Gastroesophageal sphincter (tissue), 4 donors: ENCODE data around the gene TMTC4. TPM values are rescaled to one million over a fixed set of nuclear protein-coding genes. Genes with fewer than 3 reads are reported as not detected.

Source experiments
- ATAC-seq: fragments of 150-250 bp; one replicate; pipeline ENCODE4 v1.9.1; 2016; ENCODE audit warnings: mild to moderate bottlenecking, moderate library complexity
- H3K27ac ChIP-seq, 4 donors: fragments of 200-600 bp; sonication (generic) in 3 of 4; 1 replicate in 3 of 4; 2 replicates in 1 of 4; pipeline ENCODE4 v1.5.1; 2016 to 2019
- H3K27me3 ChIP-seq: fragments of 200-600 bp; sonication (generic); one replicate; pipeline ENCODE4 v1.5.1; 2019
- H3K36me3 ChIP-seq, 2 donors: fragments of 200-600 bp; sonication (generic); one replicate each; pipeline ENCODE4 v1.5.1; 2019; ENCODE audit warnings: control low read depth in 1 of 2
- H3K4me1 ChIP-seq, 3 donors: fragments of 200-600 bp; sonication (generic); 1 replicate in 2 of 3; 2 replicates in 1 of 3; pipeline ENCODE4 v1.5.1; 2016 to 2019; ENCODE audit warnings: control low read depth in 2 of 3
- H3K4me3 ChIP-seq, 2 donors: fragments of 200-600 bp; sonication (generic); one replicate each; pipeline ENCODE4 v1.5.1; 2019; ENCODE audit warnings: mild to moderate bottlenecking in 1 of 2, moderate library complexity in 1 of 2
- H3K9me3 ChIP-seq, 3 donors: fragments of 200-600 bp; sonication (generic); one replicate each; pipeline ENCODE4 v1.5.1; 2017 to 2019; ENCODE audit warnings: control low read depth in 2 of 3
- EP300 ChIP-seq: sonication (generic); formaldehyde crosslinking; IDR thresholded peaks from one replicate; pipeline ENCODE4 v1.6.1; 2017; ENCODE audit warnings: antibody characterized with exemption, mild to moderate bottlenecking
- POLR2A ChIP-seq, 2 donors: fragments of 450-650 bp; IDR thresholded peaks; one replicate each; pipeline ENCODE4 v1.6.1; 2017; ENCODE audit warnings: antibody characterized with exemption in 2 of 2, mild to moderate bottlenecking in 2 of 2, moderate library complexity in 1 of 2
- POLR2AphosphoS5 ChIP-seq: sonication (generic); formaldehyde crosslinking; IDR thresholded peaks from one replicate; pipeline ENCODE4 v1.6.1; 2017; ENCODE audit warnings: antibody characterized with exemption
- WGBS, 2 donors: methylation state at CpG; one replicate each; pipeline ENCODE4 v1.1.5; 2018; ENCODE audit warnings: low coverage in 1 of 2; 5-methylcytosine and 5-hydroxymethylcytosine counted together
- total RNA-seq, 4 donors: library from RNA; depleted of rRNA; stranded (reverse); fragments of >200 nt; gene quantifications; one replicate each; pipeline ENCODE4 v1.1.0, GENCODE V29; 2016
- TF ChIP-seq, protein P1 (sequence below), 4 experiments: fragments of 200-600 bp in 2 of 4; fragments of 450-650 bp in 2 of 4; sonication (generic) in 1 of 4; IDR thresholded peaks; one replicate each; pipeline ENCODE4 v1.5.1; 2017 to 2019; ENCODE audit warnings: antibody characterized with exemption in 4 of 4, mild to moderate bottlenecking in 2 of 4, moderate library complexity in 2 of 4

Gene TMTC4
- total RNA-seq, 4 donors from 2014 or later, result 7.0 to 15.3 (median 10.0) TPM

DNA sequence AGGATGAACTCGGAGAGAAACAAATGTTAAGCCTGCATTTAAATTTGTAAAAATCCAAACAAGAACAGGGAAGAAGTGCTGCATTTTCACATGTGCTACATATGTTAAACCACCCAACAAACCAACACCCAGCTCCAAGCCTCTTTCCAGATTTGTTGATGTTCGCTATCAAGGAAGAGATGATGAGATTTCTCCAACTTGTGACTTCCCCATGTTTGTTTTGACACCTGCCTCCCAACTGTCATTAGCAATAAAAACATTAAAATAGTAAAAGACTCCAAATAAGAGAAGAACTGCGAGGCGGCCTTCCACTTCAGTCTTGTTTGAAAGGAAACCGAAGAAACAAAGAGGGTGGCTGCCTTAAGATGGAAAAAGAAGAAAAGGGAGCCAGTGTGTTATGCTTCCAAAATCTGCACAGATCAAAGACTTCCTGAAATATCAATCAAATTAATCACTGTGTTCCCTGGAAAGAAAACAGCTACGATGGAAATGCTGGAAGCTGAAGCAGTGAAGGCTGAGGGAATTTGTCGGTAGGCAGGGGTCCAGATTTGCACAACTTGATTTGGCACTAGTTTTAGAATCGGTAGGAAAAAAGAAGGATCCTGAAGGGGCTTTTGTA is 72.0 kb downstream of the TMTC4 start:
- no peak for ATAC-seq
- no peak overlapping the region for H3K27ac ChIP-seq
- no peaks in the 10 kb centered on the region for H3K9me3 ChIP-seq
- H3K4me3 ChIP-seq, result no peak overlapping the region
- H3K36me3 ChIP-seq, result peaks cover 0 to 21% of the 10 kb centered on the region in 2 donors
- H3K27me3 ChIP-seq, result no peaks in the 10 kb centered on the region
- WGBS, 2 donors, result 49 to 61% methylated on average over 6 to 8 of the region's 8 CpGs
- TF ChIP-seq POLR2AphosphoS5 (no peak), POLR2A (IDR thresholded peaks at IDR 0.05) (no peak), EP300 (no peak)
- TF ChIP-seq, protein P1, sequence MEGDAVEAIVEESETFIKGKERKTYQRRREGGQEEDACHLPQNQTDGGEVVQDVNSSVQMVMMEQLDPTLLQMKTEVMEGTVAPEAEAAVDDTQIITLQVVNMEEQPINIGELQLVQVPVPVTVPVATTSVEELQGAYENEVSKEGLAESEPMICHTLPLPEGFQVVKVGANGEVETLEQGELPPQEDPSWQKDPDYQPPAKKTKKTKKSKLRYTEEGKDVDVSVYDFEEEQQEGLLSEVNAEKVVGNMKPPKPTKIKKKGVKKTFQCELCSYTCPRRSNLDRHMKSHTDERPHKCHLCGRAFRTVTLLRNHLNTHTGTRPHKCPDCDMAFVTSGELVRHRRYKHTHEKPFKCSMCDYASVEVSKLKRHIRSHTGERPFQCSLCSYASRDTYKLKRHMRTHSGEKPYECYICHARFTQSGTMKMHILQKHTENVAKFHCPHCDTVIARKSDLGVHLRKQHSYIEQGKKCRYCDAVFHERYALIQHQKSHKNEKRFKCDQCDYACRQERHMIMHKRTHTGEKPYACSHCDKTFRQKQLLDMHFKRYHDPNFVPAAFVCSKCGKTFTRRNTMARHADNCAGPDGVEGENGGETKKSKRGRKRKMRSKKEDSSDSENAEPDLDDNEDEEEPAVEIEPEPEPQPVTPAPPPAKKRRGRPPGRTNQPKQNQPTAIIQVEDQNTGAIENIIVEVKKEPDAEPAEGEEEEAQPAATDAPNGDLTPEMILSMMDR (IDR thresholded peaks at IDR 0.05), result no peak
- H3K4me1 ChIP-seq, result no peaks in the 10 kb centered on the region

DNA sequence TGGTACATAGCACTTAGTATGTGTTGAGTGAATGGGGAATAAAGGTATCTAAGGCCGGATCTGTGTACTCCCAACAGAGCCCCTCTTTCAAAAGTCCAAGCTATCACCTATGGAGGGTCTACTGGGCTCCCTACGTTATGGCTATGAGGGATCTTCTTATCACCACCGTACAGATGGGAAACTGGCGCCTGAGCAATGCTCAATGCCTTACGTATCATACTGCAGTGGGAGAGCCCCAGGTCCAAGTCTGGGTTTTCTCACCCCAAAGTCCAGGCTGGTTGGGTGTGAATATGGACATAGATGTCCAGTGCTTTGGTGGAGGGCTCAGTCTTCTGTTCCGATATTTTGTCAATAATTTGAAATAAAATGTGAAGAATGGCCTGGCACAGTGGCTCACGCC is 72.9 kb downstream of the TMTC4 start:
- 88 to 100% methylated on average over 4 to 5 of the region's 7 CpGs for WGBS, 2 donors
- TF ChIP-seq POLR2A (IDR thresholded peaks at IDR 0.05), result no peak
- no peak for TF ChIP-seq POLR2AphosphoS5
- TF ChIP-seq, protein P1 (IDR thresholded peaks at IDR 0.05), result no peak
- TF ChIP-seq EP300, result no peak
- H3K36me3 ChIP-seq, result peaks cover 0 to 18% of the 10 kb centered on the region in 2 donors
- ATAC-seq, result no peak
- no peaks in the 10 kb centered on the region for H3K4me1 ChIP-seq
- H3K4me3 ChIP-seq, result no peak overlapping the region
- H3K27me3 ChIP-seq, result no peaks in the 10 kb centered on the region
- no peaks in the 10 kb centered on the region for H3K9me3 ChIP-seq
- H3K27ac ChIP-seq, result no peak overlapping the region

DNA sequence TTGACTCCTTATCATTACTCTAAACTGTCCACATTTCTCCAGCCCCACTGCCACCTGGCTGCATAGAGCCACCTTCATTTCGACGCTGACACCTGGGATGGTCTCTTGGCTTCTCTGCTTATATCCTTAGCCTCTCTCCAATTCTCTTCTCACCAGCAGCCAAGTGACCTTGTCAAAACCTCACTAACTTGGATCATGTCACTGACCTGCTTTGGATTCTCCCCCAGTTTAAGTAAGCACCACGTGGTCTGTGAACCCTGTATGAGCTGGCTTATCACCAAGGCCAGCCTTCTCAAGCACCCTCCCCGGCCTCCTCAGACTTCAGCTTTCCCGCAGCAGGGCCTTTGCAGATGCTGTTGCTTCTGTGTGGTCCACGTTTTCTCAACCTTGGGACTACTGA is 73.7 kb downstream of the TMTC4 start:
- Histone ChIP-seq H3K36me3 (peaks cover 0 to 10% of the 10 kb centered on the region in 2 donors), H3K9me3 (no peaks in the 10 kb centered on the region), H3K4me3 (no peak overlapping the region), H3K27me3 (no peaks in the 10 kb centered on the region), H3K4me1 (no peaks in the 10 kb centered on the region), H3K27ac (no peak overlapping the region)
- ATAC-seq, result no peak
- 45 to 63% methylated on average over 5 to 6 of the region's 6 CpGs for WGBS, 2 donors
- TF ChIP-seq POLR2AphosphoS5 (no peak), EP300 (no peak), POLR2A (IDR thresholded peaks at IDR 0.05) (no peak)
- TF ChIP-seq, protein P1 (IDR thresholded peaks at IDR 0.05), result no peak

DNA sequence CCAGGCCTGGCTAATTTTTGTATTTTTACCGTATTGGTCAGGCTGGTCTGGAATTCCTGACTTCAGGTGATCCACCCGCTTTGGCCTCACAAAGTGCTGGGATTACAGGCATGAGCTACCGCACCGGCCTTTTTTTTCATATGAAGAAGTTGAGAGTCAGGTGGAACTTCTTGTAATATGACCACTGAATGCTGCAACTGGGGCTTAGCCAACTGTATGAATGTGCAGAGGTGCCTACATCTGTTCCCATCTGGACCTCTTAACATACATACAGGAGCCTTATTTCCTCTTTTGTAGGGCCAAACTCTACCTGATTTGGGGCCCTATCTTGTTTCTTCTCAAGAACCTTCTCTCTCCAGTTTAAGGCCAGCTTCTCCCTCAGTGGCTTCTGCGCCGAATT is 74.1 kb downstream of the TMTC4 start:
- no peak overlapping the region for H3K4me3 ChIP-seq
- TF ChIP-seq, protein P1 (IDR thresholded peaks at IDR 0.05), result no peak
- no peak for TF ChIP-seq POLR2AphosphoS5
- TF ChIP-seq EP300, result no peak
- no peak for TF ChIP-seq POLR2A (IDR thresholded peaks at IDR 0.05)
- 90 to 96% methylated on average over 4 of the region's 6 CpGs for WGBS, 2 donors
- no peaks in the 10 kb centered on the region for H3K9me3 ChIP-seq
- H3K36me3 ChIP-seq, result peaks cover 0 to 6% of the 10 kb centered on the region in 2 donors
- no peaks in the 10 kb centered on the region for H3K27me3 ChIP-seq
- ATAC-seq, result no peak
- H3K4me1 ChIP-seq, result no peaks in the 10 kb centered on the region
- H3K27ac ChIP-seq, result no peak overlapping the region

DNA sequence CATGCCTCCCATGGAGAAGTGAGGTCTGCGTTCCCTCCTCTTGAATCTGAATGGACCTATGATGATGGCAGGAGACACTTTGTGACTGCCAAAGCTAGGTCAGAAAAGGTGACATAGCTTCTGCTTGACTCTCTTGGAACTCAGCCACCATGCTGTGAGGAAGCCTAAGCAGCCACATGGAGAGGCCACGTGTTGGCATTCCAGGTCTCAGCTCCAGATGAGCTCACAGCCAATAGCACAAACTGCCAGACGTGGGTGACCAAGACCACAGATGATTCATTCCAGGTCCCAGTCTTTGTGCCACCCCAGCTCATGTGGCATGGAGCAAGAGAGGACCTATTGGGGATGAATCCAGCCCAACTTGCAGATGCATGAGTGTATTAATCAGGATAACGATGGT is 77.3 kb downstream of the TMTC4 start:
- H3K9me3 ChIP-seq, result no peaks in the 10 kb centered on the region
- H3K27me3 ChIP-seq, result no peaks in the 10 kb centered on the region
- no peaks in the 10 kb centered on the region for H3K36me3 ChIP-seq
- ATAC-seq, result no peak
- WGBS, 2 donors, result 91 to 100% methylated on average over 2 to 4 of the region's 4 CpGs
- TF ChIP-seq POLR2AphosphoS5 (no peak), EP300 (no peak), POLR2A (IDR thresholded peaks at IDR 0.05) (no peak)
- TF ChIP-seq, protein P1 (IDR thresholded peaks at IDR 0.05), result no peak
- H3K27ac ChIP-seq, result no peak overlapping the region
- H3K4me1 ChIP-seq, result no peaks in the 10 kb centered on the region
- H3K4me3 ChIP-seq, result no peak overlapping the region
